GM06990 (cell line): ENCODE results near the gene PARP15.

Experiments used
- DNase-seq: peaks from one replicate; pipeline ENCODE4 v3.0.0-alpha.2; 2011; ENCODE audit not compliant: insufficient read length; ENCODE audit errors: extremely low read depth
- H3K27me3 ChIP-seq: replicated peaks from 2 replicates; pipeline ENCODE4 v1.6.0; 2011; ENCODE audit warnings: low read length; ENCODE audit not compliant: control insufficient read depth, insufficient read depth
- H3K36me3 ChIP-seq: 2 replicates; pipeline ENCODE4 v1.5.1; 2011; ENCODE audit warnings: low read length; ENCODE audit not compliant: control insufficient read depth, insufficient read depth
- H3K4me3 ChIP-seq: replicated peaks from 2 replicates; pipeline ENCODE4 v1.5.1; 2011; ENCODE audit warnings: low read depth, mild to moderate bottlenecking, control low read depth, low read length
- TF ChIP-seq, protein P1 (sequence below): IDR thresholded peaks from 2 replicates; pipeline ENCODE4 v1.5.1; 2011; ENCODE audit warnings: low read length, control low read depth, mild to moderate bottlenecking, inconsistent platforms; ENCODE audit not compliant: insufficient read depth, poor library complexity, severe bottlenecking

Gene PARP15

DNA sequence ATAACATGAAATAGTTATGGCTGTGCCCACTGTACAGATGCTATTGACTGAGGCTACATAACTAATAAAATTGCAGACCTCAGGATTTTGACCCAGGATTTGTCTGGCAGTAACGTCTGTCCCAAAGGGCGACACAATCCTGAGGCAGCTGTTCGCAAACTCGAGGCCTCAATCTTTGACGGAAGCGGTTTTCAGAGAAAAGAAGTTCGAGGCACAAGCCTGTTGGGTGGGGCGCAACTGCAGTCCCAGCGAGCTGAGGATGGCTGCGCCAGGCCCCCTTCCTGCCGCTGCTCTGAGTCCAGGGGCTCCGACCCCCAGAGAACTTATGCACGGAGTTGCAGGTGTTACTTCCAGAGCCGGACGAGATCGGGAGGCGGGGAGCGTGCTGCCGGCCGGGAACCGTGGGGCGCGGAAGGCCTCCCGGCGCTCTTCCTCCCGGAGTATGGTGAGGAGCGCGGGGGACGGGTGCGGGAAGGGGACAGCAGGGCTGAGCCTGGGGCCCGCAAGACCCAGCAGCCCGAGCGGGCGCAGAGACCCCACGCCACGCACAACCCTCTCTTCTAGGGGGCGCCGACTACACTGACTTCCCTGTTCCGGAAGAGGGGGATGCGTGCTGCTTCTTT is at the start of gene PARP15:
PARP15 (plus strand) TSS at position 242 of the 623 bp plus-strand sequence; CDS start at position 260, 18 bp downstream.
- Histone ChIP-seq H3K27me3 (no peaks in the 10 kb centered on the region), H3K36me3 (no peaks in the 10 kb centered on the region), H3K4me3 (peak within 1 kb of the TSS; percentile 85)
- TF ChIP-seq, protein P1, sequence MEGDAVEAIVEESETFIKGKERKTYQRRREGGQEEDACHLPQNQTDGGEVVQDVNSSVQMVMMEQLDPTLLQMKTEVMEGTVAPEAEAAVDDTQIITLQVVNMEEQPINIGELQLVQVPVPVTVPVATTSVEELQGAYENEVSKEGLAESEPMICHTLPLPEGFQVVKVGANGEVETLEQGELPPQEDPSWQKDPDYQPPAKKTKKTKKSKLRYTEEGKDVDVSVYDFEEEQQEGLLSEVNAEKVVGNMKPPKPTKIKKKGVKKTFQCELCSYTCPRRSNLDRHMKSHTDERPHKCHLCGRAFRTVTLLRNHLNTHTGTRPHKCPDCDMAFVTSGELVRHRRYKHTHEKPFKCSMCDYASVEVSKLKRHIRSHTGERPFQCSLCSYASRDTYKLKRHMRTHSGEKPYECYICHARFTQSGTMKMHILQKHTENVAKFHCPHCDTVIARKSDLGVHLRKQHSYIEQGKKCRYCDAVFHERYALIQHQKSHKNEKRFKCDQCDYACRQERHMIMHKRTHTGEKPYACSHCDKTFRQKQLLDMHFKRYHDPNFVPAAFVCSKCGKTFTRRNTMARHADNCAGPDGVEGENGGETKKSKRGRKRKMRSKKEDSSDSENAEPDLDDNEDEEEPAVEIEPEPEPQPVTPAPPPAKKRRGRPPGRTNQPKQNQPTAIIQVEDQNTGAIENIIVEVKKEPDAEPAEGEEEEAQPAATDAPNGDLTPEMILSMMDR = no peak
- peak; percentile 77 for DNase-seq

DNA sequence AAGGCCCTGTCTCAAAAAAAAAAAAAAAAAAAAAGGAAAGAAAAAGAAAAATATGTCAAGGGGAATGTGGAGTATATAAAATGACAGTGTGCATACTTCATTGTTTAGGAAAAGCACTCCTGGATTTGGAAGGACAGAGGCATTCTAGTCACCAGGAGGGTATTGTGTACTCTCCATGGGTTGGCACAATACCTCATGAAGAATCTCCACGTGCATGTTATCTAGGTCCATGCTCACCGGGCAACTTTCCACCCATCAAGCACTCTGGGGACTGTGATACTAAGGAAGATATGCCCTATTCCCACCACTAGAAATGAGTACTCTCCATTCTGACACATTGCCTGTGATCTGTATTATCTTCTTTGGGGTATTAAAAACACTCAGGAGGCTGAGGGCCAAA is 47.3 kb upstream of the PARP15 start:
- Histone ChIP-seq H3K4me3 (no peak overlapping the region), H3K27me3 (no peaks in the 10 kb centered on the region), H3K36me3 (peaks cover 2% of the 10 kb centered on the region)
- no peak for DNase-seq
- TF ChIP-seq, protein P1 = no peak

DNA sequence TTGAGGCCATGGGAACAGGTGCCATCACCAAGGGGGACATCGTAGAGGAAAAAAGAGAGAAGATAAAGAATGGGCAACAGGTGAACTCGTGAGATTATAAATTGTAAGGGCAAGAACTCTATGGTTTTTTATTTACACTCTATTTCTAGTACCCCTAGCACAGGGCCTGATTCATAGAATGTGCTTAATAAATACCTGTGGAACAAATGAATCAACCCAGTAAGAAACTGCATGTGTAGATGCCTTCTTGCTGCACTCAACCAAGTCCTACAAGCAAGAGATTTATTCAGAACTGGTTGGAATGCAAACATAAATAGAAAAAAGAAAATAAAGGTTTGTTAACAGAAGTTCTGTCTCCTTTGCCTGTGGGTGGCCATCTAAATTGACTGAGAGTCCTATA is 44.0 kb upstream of the PARP15 start:
- TF ChIP-seq, protein P1 = no peak
- H3K36me3 ChIP-seq = peaks cover 2% of the 10 kb centered on the region
- H3K27me3 ChIP-seq = no peaks in the 10 kb centered on the region
- H3K4me3 ChIP-seq = no peak overlapping the region
- no peak for DNase-seq

DNA sequence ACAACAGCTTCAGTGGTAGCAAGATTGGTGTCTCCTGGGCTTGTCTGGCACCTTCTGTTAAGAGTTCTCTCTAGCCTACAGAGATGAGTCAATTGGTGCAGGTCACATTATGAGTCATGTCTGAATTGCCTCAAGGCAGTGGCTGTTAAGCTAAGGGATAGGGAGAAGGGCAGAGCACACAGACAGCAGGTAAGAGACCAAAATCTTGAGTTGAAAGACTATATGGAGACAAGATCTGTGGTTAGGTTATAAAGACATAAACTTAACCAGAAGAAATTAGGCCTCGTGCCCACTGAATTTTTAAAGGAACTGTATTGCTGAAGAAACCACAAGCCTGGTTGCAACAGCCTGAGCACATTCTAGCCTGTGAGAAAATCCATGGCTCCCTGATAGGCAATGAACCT is 43.5 kb upstream of the PARP15 start:
- H3K4me3 ChIP-seq = no peak overlapping the region
- no peaks in the 10 kb centered on the region for H3K27me3 ChIP-seq
- DNase-seq = peak; percentile 70
- H3K36me3 ChIP-seq = peaks cover 2% of the 10 kb centered on the region
- TF ChIP-seq, protein P1 = no peak

DNA sequence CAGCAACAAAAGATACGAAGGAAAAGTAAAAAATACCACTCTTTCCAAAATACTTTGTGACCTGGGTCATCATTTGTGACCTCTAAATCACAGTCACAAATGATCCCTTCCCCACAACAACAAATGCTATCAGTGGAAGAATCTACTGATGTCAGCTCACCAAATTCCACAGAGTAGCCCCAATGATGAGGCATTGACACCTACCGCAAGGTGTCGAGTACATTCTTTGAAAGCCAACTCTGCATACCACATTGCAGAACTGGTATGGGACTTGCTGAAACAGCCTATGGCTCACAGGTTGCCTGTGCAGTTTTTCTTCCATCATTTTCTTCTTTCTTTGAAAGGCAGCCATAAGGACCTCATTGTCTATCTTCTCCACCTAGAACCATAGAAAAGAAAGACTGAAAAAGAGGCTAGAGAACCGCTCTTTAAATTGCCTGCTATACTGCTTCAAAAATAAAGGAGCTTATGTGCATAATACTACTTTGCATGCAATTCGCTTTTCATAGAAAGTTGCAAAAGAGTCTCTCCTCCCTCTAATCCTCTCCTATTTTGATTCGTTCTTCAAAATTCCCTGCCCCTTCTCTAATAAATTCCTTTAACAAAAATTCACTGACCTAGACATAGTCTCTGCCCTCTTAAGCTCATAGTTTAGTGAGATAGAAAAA is 41.4 kb upstream of the PARP15 start:
- DNase-seq = no peak
- Histone ChIP-seq H3K4me3 (no peak overlapping the region), H3K27me3 (no peaks in the 10 kb centered on the region), H3K36me3 (peaks cover 2% of the 10 kb centered on the region)
- TF ChIP-seq, protein P1 = no peak
